SU-DHL-6 (cell line): ENCODE results near the gene TNS1.

Experiments used
- H2AFZ ChIP-seq: fragments of 200-600 bp; sonication (generic); 2 replicates; pipeline ENCODE4 v1.6.1; 2014; ENCODE audit warnings: low read depth, mild to moderate bottlenecking, moderate library complexity, mixed read lengths, antibody characterized with exemption, low read length; ENCODE audit not compliant: severe bottlenecking
- H3F3A ChIP-seq: fragments of 200-600 bp; shearing (Covaris generic); 2 replicates; pipeline ENCODE4 v1.6.0; 2016; ENCODE audit warnings: antibody characterized with exemption, mild to moderate bottlenecking; ENCODE audit not compliant: insufficient read depth
- H3K27ac ChIP-seq: fragments of 200-600 bp; sonication (generic); 2 replicates; pipeline ENCODE4 v1.5.1; 2016; ENCODE audit warnings: low read depth, mild to moderate bottlenecking, low read length, moderate library complexity, mixed read lengths
- H3K27me3 ChIP-seq: fragments of 200-600 bp; sonication (generic), shearing (Covaris generic); 2 replicates; pipeline ENCODE4 v1.6.0; 2014; ENCODE audit warnings: mild to moderate bottlenecking, low read length
- H3K36me3 ChIP-seq: fragments of 200-600 bp; sonication (generic); 2 replicates; pipeline ENCODE4 v1.6.1; 2014; ENCODE audit warnings: mild to moderate bottlenecking, low read length, mixed read lengths
- H3K4me2 ChIP-seq: fragments of 300-600, 200-600 bp; shearing (Covaris generic), sonication (generic); 2 replicates; pipeline ENCODE4 v1.6.0; 2014; ENCODE audit warnings: low read length, low read depth, mild to moderate bottlenecking; ENCODE audit not compliant: poor library complexity, severe bottlenecking
- H3K4me3 ChIP-seq: fragments of 200-600 bp; sonication (generic); 2 replicates; pipeline ENCODE4 v1.5.1; 2014; ENCODE audit warnings: antibody characterized with exemption, low read length, mild to moderate bottlenecking, mixed read lengths; ENCODE audit not compliant: insufficient read depth, poor library complexity, severe bottlenecking
- H3K79me2 ChIP-seq: fragments of 200-600 bp; sonication (generic); 2 replicates; pipeline ENCODE4 v1.6.1; 2014; ENCODE audit warnings: mild to moderate bottlenecking, low read length, moderate library complexity; ENCODE audit not compliant: insufficient read depth
- H3K9ac ChIP-seq: fragments of 200-600 bp; sonication (generic); 2 replicates; pipeline ENCODE4 v1.7.0; 2014; ENCODE audit warnings: mild to moderate bottlenecking, low read length
- H3K9me2 ChIP-seq: fragments of 200-600 bp; sonication (generic); replicated peaks from 2 replicates; pipeline ENCODE4 v1.6.1; 2014; ENCODE audit warnings: low read length; ENCODE audit not compliant: insufficient read depth
- H3K9me3 ChIP-seq: fragments of 200-600 bp; sonication (generic); 2 replicates; pipeline ENCODE4 v1.6.1; 2014; ENCODE audit warnings: low read length, mixed read lengths; ENCODE audit not compliant: insufficient read depth
- H4K20me1 ChIP-seq: fragments of 200-600 bp; sonication (generic); 2 replicates; pipeline ENCODE4 v1.6.1; 2014; ENCODE audit warnings: low read depth, mild to moderate bottlenecking, antibody characterized with exemption, low read length, moderate library complexity, mixed read lengths
- CTCF ChIP-seq: fragments of 200-600 bp; sonication (generic); IDR thresholded peaks from one replicate; pipeline ENCODE4 v1.5.1; 2017; ENCODE audit warnings: antibody characterized with exemption, mild to moderate bottlenecking, low read length, moderate library complexity; ENCODE audit not compliant: insufficient read depth, poor library complexity, severe bottlenecking
- EZH2phosphoT487 ChIP-seq: fragments of 200-600 bp; sonication (generic), shearing (Covaris generic); conservative IDR thresholded peaks from 2 replicates; pipeline ENCODE4 v1.6.1; 2018; ENCODE audit warnings: mild to moderate bottlenecking, antibody characterized with exemption, low read length, moderate library complexity, mixed read lengths

TNS1 gene

GRCh38 chr2:217801115-217801531 lies 201.7 kb downstream of the TNS1 start:
- Histone ChIP-seq H3F3A (no peaks in the 10 kb centered on the region), H3K27me3 (no peaks in the 10 kb centered on the region), H3K9me3 (no peaks in the 10 kb centered on the region), H3K9me2 (no peaks in the 10 kb centered on the region), H3K36me3 (no peaks in the 10 kb centered on the region), H3K4me2 (no peak overlapping the region), H4K20me1 (no peaks in the 10 kb centered on the region), H3K79me2 (no peaks in the 10 kb centered on the region), H3K9ac (no peak overlapping the region), H2AFZ (no peak overlapping the region), H3K4me3 (no peak overlapping the region), H3K27ac (no peak overlapping the region)
- TF ChIP-seq EZH2phosphoT487, result no peak
- TF ChIP-seq CTCF, result no peak

GRCh38 chr2:217800433-217801114 lies 202.2 kb downstream of the TNS1 start:
- no peak overlapping the region for H3K9ac ChIP-seq
- no peak overlapping the region for H3K4me3 ChIP-seq
- no peaks in the 10 kb centered on the region for H3K9me2 ChIP-seq
- no peaks in the 10 kb centered on the region for H3K27me3 ChIP-seq
- H3K4me2 ChIP-seq, result no peak overlapping the region
- no peaks in the 10 kb centered on the region for H3K36me3 ChIP-seq
- H3K9me3 ChIP-seq, result no peaks in the 10 kb centered on the region
- no peaks in the 10 kb centered on the region for H3K79me2 ChIP-seq
- no peak overlapping the region for H2AFZ ChIP-seq
- TF ChIP-seq EZH2phosphoT487 (no peak), CTCF (no peak)
- H4K20me1 ChIP-seq, result no peaks in the 10 kb centered on the region
- no peaks in the 10 kb centered on the region for H3F3A ChIP-seq
- H3K27ac ChIP-seq, result no peak overlapping the region

GRCh38 chr2:217799563-217800432 lies 203.0 kb downstream of the TNS1 start:
- no peak overlapping the region for H3K4me2 ChIP-seq
- no peaks in the 10 kb centered on the region for H3K27me3 ChIP-seq
- no peaks in the 10 kb centered on the region for H3K79me2 ChIP-seq
- TF ChIP-seq EZH2phosphoT487 (no peak), CTCF (no peak)
- no peaks in the 10 kb centered on the region for H4K20me1 ChIP-seq
- no peaks in the 10 kb centered on the region for H3K9me3 ChIP-seq
- no peaks in the 10 kb centered on the region for H3K36me3 ChIP-seq
- H3K9me2 ChIP-seq, result no peaks in the 10 kb centered on the region
- no peaks in the 10 kb centered on the region for H3F3A ChIP-seq
- no peak overlapping the region for H3K9ac ChIP-seq
- H3K4me3 ChIP-seq, result no peak overlapping the region
- H3K27ac ChIP-seq, result no peak overlapping the region
- no peak overlapping the region for H2AFZ ChIP-seq
